SHP77 (cell line): ENCODE data around the gene HECTD1.
"Not testable (repeated sequence)": the region's sequence is repeated elsewhere in the genome, so short reads cannot be mapped to it uniquely, and the experiment has no call there.

ENCODE experiments used
- DNase-seq, 2 experiments: peaks; one replicate each; lab custom pipeline; 2025; lab: John Stamatoyannopoulos, UW

Gene HECTD1

DNA sequence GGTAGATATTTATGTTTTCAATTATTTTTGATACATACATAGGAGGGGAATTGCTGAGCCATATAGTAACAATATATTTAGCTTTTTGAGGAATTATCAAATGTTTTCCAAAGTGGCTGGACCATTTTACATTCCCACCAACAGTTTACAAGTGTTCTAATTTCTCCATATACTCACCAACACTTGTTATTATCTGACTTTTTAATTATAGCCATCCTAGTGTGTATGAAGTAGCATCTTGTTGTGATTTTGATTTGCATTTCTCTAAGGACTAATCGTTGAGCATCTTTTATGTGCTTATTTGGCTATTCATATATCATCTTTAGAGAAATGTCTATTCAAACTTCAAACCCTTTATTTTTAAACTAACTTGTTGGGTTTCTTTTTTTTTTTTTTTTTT, 17.2 kb upstream of the HECTD1 start:
- no peak for DNase-seq

- no peak for DNase-seq
Measured at GRCh38 chr14:31223331-31223730, 15.7 kb upstream of the HECTD1 start.

- no peak for DNase-seq
Measured at GRCh38 chr14:31222834-31223233, 15.2 kb upstream of the HECTD1 start.

- no peak for DNase-seq
Measured at GRCh38 chr14:31221266-31221665, 13.7 kb upstream of the HECTD1 start.

DNA sequence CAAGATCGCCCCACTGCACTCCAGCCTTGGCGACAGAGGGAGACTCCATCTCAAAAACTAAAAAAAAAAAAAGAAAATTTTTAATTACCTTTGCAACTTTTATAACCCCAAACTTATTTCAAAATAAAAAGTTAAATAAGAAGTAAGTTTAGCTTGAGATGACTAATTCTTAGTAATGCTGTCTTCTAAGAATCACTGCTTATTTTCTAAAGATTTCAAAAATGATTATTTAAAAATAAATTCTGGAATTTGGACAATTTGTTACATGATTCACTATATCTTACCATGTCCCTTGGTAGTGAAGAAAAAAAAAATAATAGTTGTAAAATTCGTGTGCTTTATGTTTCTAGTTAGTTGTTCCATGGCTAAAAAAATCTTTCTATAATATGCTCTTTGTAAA, 11.6 kb upstream of the HECTD1 start:
- DNase-seq = no peak

- no peak for DNase-seq
Measured at GRCh38 chr14:31216359-31216758, 8.8 kb upstream of the HECTD1 start.

GRCh38 chr14:31212893-31213292, 5.3 kb upstream of the HECTD1 start:
- no peak for DNase-seq

GRCh38 chr14:31209605-31210004, 2.0 kb upstream of the HECTD1 start:
- no peak for DNase-seq

DNA sequence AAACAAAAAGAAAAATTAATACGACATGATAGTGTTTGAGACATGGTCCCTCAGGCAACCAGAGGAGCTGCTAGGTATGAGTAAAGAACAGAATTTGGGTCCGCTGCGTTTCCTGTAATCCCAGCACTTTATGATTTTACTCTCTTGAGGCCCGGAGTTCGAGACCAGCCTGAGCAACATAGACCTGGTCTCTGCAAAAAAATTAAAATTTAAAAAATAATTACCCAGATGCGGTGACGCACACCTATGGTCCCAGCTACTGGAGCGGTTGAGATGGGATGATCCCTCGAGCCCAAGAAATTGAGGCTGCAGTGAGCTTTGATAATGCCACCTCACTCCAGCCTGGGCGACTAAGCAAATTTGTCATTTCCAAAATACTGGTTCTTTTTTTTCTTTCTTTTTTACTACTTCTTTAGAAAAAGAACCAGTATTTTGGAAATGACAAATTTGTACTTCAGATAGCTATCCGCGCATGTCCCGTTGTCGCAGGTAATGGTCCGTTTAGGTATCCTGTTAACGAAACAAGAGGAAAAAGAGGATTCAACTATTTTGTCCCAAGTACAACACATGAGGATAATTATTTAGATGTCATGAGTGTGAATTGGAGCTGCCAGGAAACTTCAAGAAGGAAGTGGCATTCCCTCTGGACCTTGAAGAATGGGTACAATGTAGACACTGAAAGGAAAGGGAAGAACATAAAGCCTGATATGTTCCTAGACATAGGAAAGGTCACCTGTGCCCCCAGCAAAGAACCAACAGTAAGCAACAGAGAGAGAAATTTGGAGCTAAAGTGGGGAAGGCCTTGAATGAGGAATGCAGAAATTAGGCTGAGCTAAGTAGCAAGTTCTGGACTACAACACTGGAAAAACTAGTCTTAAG, 1.2 kb upstream of the HECTD1 start:
- DNase-seq = peak; percentile 46 to 55

DNA sequence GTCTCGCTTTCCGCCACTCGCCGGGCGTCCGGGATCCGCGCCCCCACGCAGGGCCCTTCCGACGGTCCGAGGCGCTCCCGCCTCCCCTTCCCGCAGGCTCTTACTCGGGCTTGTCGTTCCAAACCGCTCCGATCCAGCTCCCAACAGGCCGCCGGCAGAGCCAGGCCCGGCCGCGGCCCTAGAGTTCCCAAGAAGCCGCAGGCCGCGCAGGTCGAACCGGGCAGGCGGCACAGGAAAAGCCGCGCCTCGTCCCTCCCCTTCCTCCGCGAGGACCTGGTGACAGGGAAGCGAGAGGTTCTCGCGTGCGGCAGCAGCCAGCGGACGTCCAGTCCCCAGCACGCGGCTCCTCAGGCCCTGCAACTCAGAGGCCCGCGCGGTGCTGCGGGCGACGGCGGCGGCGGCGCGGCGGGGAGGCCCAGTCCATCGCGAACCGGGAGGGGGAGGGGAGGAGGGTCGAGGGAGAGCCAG, 272 bp downstream of the HECTD1 start:
- DNase-seq = no peak

DNA sequence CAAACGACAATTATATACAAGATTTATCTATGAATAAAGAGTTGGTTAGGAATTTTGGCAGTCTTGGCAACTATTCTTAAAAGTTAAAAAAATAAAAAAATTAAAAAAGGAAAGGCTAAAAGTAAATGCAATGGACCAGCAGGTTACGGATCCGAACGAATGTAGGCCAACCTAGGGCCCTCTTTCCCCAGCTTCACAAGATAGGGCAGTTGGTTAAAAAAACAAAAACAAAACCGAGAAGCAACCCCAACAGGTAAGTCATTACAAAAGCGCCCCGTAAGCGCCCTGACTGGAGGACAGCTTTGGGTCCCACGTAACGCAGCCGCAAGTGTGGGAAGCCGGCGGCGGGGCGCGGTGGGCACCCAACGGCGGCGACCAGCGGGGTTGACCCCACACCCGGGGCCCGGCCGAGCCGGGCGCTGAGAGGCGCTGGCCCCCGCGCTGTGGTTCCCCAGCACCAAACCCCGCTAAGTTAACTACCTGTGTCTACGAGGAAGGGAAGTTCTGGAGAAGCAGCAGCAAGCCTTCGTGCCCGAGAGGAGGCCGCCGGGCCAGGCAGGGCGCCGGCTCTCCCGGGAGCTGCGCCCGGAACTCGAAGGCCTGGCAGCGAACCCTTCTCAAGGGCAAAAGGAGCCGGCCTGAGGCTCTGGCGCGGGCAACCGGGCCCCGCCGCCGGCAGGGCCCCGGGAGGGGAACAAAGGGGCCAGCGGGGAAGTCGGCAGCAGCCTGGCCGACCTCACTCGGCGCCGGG, 882 bp downstream of the HECTD1 start:
- peak in 1 of 2 experiments; percentile 42 for DNase-seq

GRCh38 chr14:31205681-31206535, 1.7 kb downstream of the HECTD1 start:
- peak in 1 of 2 experiments; percentile 5 for DNase-seq

GRCh38 chr14:31204593-31205534, 2.7 kb downstream of the HECTD1 start:
- DNase-seq = no peak

GRCh38 chr14:31203899-31204592, 3.5 kb downstream of the HECTD1 start:
- not testable (repeated sequence) for DNase-seq

GRCh38 chr14:31203414-31203742, 4.2 kb downstream of the HECTD1 start:
- DNase-seq = no peak

GRCh38 chr14:31201111-31201510, 6.5 kb downstream of the HECTD1 start:
- DNase-seq = no peak

GRCh38 chr14:31200702-31200990, 6.9 kb downstream of the HECTD1 start:
- DNase-seq = no peak

GRCh38 chr14:31197671-31198070, 9.9 kb downstream of the HECTD1 start:
- DNase-seq = no peak

GRCh38 chr14:31196839-31197492, 10.6 kb downstream of the HECTD1 start:
- no peak for DNase-seq

- no peak for DNase-seq
Measured at GRCh38 chr14:31194661-31195060, 12.9 kb downstream of the HECTD1 start.
